HepG2 (cell line): Measurements from ENCODE around the gene CREBZF. TPM values are rescaled to one million over a fixed set of nuclear protein-coding genes. Genes with fewer than 3 reads are reported as not detected.

Experiments
- AGO1 ChIP-seq: fragments of 200-400 bp; formaldehyde crosslinking; IDR thresholded peaks from 2 replicates; pipeline ENCODE4 v1.6.1; 2017; ENCODE audit warnings: mild to moderate bottlenecking, low read depth, low read length, moderate library complexity; ENCODE audit not compliant: poor library complexity, severe bottlenecking
- DZIP1 ChIP-seq: sonication (generic); formaldehyde crosslinking; IDR thresholded peaks from 2 replicates; pipeline ENCODE4 v1.5.0; 2020; ENCODE audit warnings: mild to moderate bottlenecking, missing genetic modification reagents
- ETV5 ChIP-seq: IDR thresholded peaks from 2 replicates; pipeline ENCODE4 v1.6.1; 2018; ENCODE audit warnings: missing biosample characterization, missing genetic modification reagents, inconsistent platforms, borderline replicate concordance
- FOXA1 ChIP-seq, 2 experiments: fragments of 450-650 bp in 1 of 2; sonication (generic) in 1 of 2; formaldehyde crosslinking in 1 of 2; IDR thresholded peaks; 2 replicates each; pipeline versions ENCODE4 v1.4.0 to v1.6.1; 2016 to 2020; ENCODE audit warnings: missing genetic modification reagents in 1 of 2
- HOXA5 ChIP-seq: sonication (generic); formaldehyde crosslinking; IDR thresholded peaks from 2 replicates; pipeline ENCODE4 v1.4.0; 2020; ENCODE audit warnings: missing genetic modification reagents
- KDM5A ChIP-seq: fragments of 200-600 bp; sonication (generic); IDR thresholded peaks from 2 replicates; pipeline ENCODE4 v1.7.0; 2018; ENCODE audit warnings: antibody characterized with exemption, mild to moderate bottlenecking, low read length, borderline replicate concordance
- MNT ChIP-seq: fragments of 450-650 bp; IDR thresholded peaks from 2 replicates; pipeline ENCODE4 v1.6.1; 2016
- PHF20 ChIP-seq: sonication (generic); formaldehyde crosslinking; IDR thresholded peaks from 2 replicates; pipeline ENCODE4 v1.5.0; 2020; ENCODE audit warnings: mild to moderate bottlenecking, missing genetic modification reagents
- POLR2A ChIP-seq, 2 experiments: IDR thresholded peaks; 2 replicates each; pipeline ENCODE4 v1.6.1; 2011; ENCODE audit warnings: low read depth in 2 of 2, low read length in 2 of 2, mild to moderate bottlenecking in 1 of 2, moderate library complexity in 1 of 2; ENCODE audit not compliant: insufficient read depth in 1 of 2
- RBM22 ChIP-seq: fragments of 200-400 bp; formaldehyde crosslinking; optimal IDR thresholded peaks from 2 replicates; pipeline ENCODE3; 2017; ENCODE audit warnings: mild to moderate bottlenecking, low read length, moderate library complexity
- SAFB2 ChIP-seq: sonication (generic); formaldehyde crosslinking; IDR thresholded peaks from 2 replicates; pipeline ENCODE4 v1.5.1; 2020; ENCODE audit warnings: missing genetic modification reagents, low read depth, mild to moderate bottlenecking, borderline replicate concordance
- ZFP36 ChIP-seq: fragments of 150-350 bp; IDR thresholded peaks from 2 replicates; pipeline ENCODE4 v1.6.1; 2018; ENCODE audit warnings: borderline replicate concordance, low read length, low read depth; ENCODE audit not compliant: partially characterized antibody
- ZGPAT ChIP-seq: IDR thresholded peaks from 2 replicates; pipeline ENCODE4 v1.6.1; 2016; ENCODE audit warnings: mild to moderate bottlenecking
- ZHX2 ChIP-seq, 2 experiments: sonication (generic) in 1 of 2; formaldehyde crosslinking in 1 of 2; IDR thresholded peaks; 2 replicates each; pipeline versions ENCODE4 v1.6.1 to v1.9.0; 2014 to 2022; ENCODE audit warnings: antibody characterized with exemption in 1 of 2, borderline replicate concordance in 1 of 2, inconsistent platforms in 1 of 2, low read depth in 1 of 2, missing genetic modification reagents in 1 of 2
- ZNF205 ChIP-seq: IDR thresholded peaks from 2 replicates; pipeline ENCODE4 v1.6.1; 2018; ENCODE audit warnings: missing biosample characterization, missing genetic modification reagents
- ZNF598 ChIP-seq: sonication (generic); formaldehyde crosslinking; IDR thresholded peaks from 2 replicates; pipeline ENCODE4 v1.5.1; 2020; ENCODE audit warnings: mild to moderate bottlenecking, missing genetic modification reagents, borderline replicate concordance
- ZSCAN30 ChIP-seq: sonication (generic); formaldehyde crosslinking; IDR thresholded peaks from 2 replicates; pipeline ENCODE4 v1.5.0; 2020; ENCODE audit warnings: mild to moderate bottlenecking, missing genetic modification reagents
- polyA plus RNA-seq, 8 experiments: library from polyadenylated mRNA; depleted of rRNA in 3 of 8; stranded (reverse) in 7 of 8; unstranded in 1 of 8; fragments of >200 nt; fragmentation: Illumina TruSeq in 4 of 8; extraction: Trizol in 4 of 8; gene quantifications; 2 replicates each; pipeline versions ENCODE4 v1.2.1 to v1.2.3, GENCODE V29; 2011 to 2016; ENCODE audit warnings: low read depth in 4 of 8, missing spikeins in 1 of 8, mixed read lengths in 1 of 8; ENCODE audit not compliant: insufficient read depth in 1 of 8
- total RNA-seq, 5 experiments: library from RNA; depleted of rRNA; stranded (reverse); fragments of >200 nt; fragmentation: Illumina TruSeq; extraction: Trizol; gene quantifications; 2 replicates each; pipeline ENCODE4 v1.2.3, GENCODE V29; 2016; ENCODE audit warnings: low read depth in 1 of 5

Gene CREBZF
- total and polyA plus RNA-seq, 2 of the 13 experiments (the other 11 are each of a cell fraction or from before 2014, with no cell fraction given), result 30.6 to 43.1 TPM

GRCh38 chr11:85628771-85629341, 36.1 kb downstream of the CREBZF start (continued):
- no peak for TF ChIP-seq DZIP1 (CRISPR knock-in tag)
- no peak for TF ChIP-seq ZNF598
- peak; percentile 63; the same call in 1 of the 2 replicates for TF ChIP-seq KDM5A
- no peak for TF ChIP-seq FOXA1 (IDR thresholded peaks at IDR 0.05)
- peak; percentile 33; the same call in 1 of the 2 replicates for TF ChIP-seq FOXA1 (CRISPR knock-in tag; IDR thresholded peaks at IDR 0.05)
- TF ChIP-seq ZFP36, result peak; percentile 84
- TF ChIP-seq ETV5 (CRISPR knock-in tag), result 0 out of 2 replicates have a peak, but pooled peaks have one; percentile 13
- TF ChIP-seq MNT, result peak; percentile 30; the same call in 1 of the 2 replicates
- TF ChIP-seq ZHX2 (IDR thresholded peaks at IDR 0.05; ENCODE audit: low read depth), result 0 out of 2 replicates have a peak, but pooled peaks have one; percentile 6
- no peak for TF ChIP-seq ZHX2 (CRISPR knock-in tag; IDR thresholded peaks at IDR 0.05; ENCODE audit: borderline replicate concordance)
- TF ChIP-seq POLR2A (IDR thresholded peaks at IDR 0.05; ENCODE audit: insufficient read depth in 1 of 2, low read depth in 2 of 2, low read length in 2 of 2), result no peak
- TF ChIP-seq ZNF205 (CRISPR knock-in tag), result no peak
- TF ChIP-seq ZSCAN30 (CRISPR knock-in tag), result 0 out of 2 replicates have a peak, but pooled peaks have one; percentile 72
- TF ChIP-seq PHF20 (CRISPR knock-in tag), result peak; percentile 31; the same call in 1 of the 2 replicates
- TF ChIP-seq AGO1, result no peak
- no peak for TF ChIP-seq RBM22
- TF ChIP-seq HOXA5 (CRISPR knock-in tag), result no peak
- TF ChIP-seq ZGPAT (CRISPR knock-in tag), result 0 out of 2 replicates have a peak, but pooled peaks have one; percentile 4
- TF ChIP-seq SAFB2 (CRISPR knock-in tag), result no peak
